Trophoblast cell (in vitro differentiated cells and primary cell): Measurements from ENCODE around the gene TOMM70.

Experiments
- DNase-seq, 2 donors: peaks; one replicate each; pipeline ENCODE4 v3.0.0-alpha.2; 2016
- H2AFZ ChIP-seq: 2 replicates; pipeline ENCODE4 v1.6.1; 2013; ENCODE audit warnings: low read length, moderate library complexity, mild to moderate bottlenecking; ENCODE audit not compliant: insufficient read depth, poor library complexity
- H2AK5ac ChIP-seq: 2 replicates; pipeline ENCODE4 v1.6.1; 2013; ENCODE audit warnings: mild to moderate bottlenecking, low read length
- H2BK120ac ChIP-seq: 2 replicates; pipeline ENCODE4 v1.6.1; 2013; ENCODE audit warnings: low read length, mild to moderate bottlenecking, moderate library complexity; ENCODE audit not compliant: insufficient read depth, poor library complexity
- H2BK12ac ChIP-seq: 2 replicates; pipeline ENCODE4 v1.6.1; 2013; ENCODE audit warnings: mild to moderate bottlenecking, low read length, moderate library complexity
- H2BK5ac ChIP-seq: 2 replicates; pipeline ENCODE4 v1.6.1; 2013; ENCODE audit warnings: low read length, low read depth, moderate library complexity, mild to moderate bottlenecking; ENCODE audit not compliant: poor library complexity
- H3K14ac ChIP-seq: 2 replicates; pipeline ENCODE4 v1.6.1; 2013; ENCODE audit warnings: mild to moderate bottlenecking, low read length
- H3K18ac ChIP-seq: 2 replicates; pipeline ENCODE4 v1.6.1; 2013; ENCODE audit warnings: mild to moderate bottlenecking, low read length
- H3K23ac ChIP-seq: 2 replicates; pipeline ENCODE4 v1.6.1; 2013; ENCODE audit warnings: low read length
- H3K27ac ChIP-seq: 2 replicates; pipeline ENCODE4 v1.5.1; 2013; ENCODE audit warnings: low read depth, mild to moderate bottlenecking, inconsistent platforms, low read length, moderate library complexity
- H3K27me3 ChIP-seq: 2 replicates; pipeline ENCODE4 v1.6.1; 2013; ENCODE audit warnings: inconsistent platforms, mild to moderate bottlenecking, low read length, moderate library complexity; ENCODE audit not compliant: insufficient read depth
- H3K36me3 ChIP-seq, 2 experiments: 1 replicate in 1 of 2; 2 replicates in 1 of 2; pipeline ENCODE4 v1.6.1; 2013; ENCODE audit warnings: low read length in 2 of 2, mild to moderate bottlenecking in 2 of 2, moderate library complexity in 1 of 2; ENCODE audit not compliant: insufficient read depth in 2 of 2, control insufficient read depth in 1 of 2
- H3K4ac ChIP-seq: 2 replicates; pipeline ENCODE4 v1.6.1; 2013; ENCODE audit warnings: low read depth, mild to moderate bottlenecking, low read length, moderate library complexity
- H3K4me1 ChIP-seq, 2 experiments: 1 replicate in 1 of 2; 2 replicates in 1 of 2; pipeline ENCODE4 v1.6.1; 2013; ENCODE audit warnings: low read length in 2 of 2, mild to moderate bottlenecking in 2 of 2, moderate library complexity in 1 of 2; ENCODE audit not compliant: insufficient read depth in 2 of 2, control insufficient read depth in 1 of 2
- H3K4me2 ChIP-seq: 2 replicates; pipeline ENCODE4 v1.6.1; 2013; ENCODE audit warnings: inconsistent platforms, mild to moderate bottlenecking, low read length, moderate library complexity
- H3K4me3 ChIP-seq: 2 replicates; pipeline ENCODE4 v1.5.1; 2013; ENCODE audit warnings: mild to moderate bottlenecking, low read depth, low read length, inconsistent platforms
- H3K79me1 ChIP-seq: one replicate; pipeline ENCODE4 v1.6.1; 2013; ENCODE audit warnings: low read length
- H3K79me2 ChIP-seq: 2 replicates; pipeline ENCODE4 v1.6.1; 2013; ENCODE audit warnings: low read length, mild to moderate bottlenecking; ENCODE audit not compliant: control insufficient read depth, insufficient read depth, poor library complexity
- H3K9ac ChIP-seq: 2 replicates; pipeline ENCODE4 v1.6.1; 2013; ENCODE audit warnings: mild to moderate bottlenecking, low read length
- H3K9me3 ChIP-seq: 2 replicates; pipeline ENCODE4 v1.6.1; 2013; ENCODE audit warnings: low read depth, mild to moderate bottlenecking, control low read depth, inconsistent platforms, low read length; ENCODE audit not compliant: insufficient read depth
- H4K12ac ChIP-seq: 2 replicates; pipeline ENCODE4 v1.6.1; 2013; ENCODE audit warnings: low read depth, mild to moderate bottlenecking, low read length, moderate library complexity
- H4K8ac ChIP-seq: 2 replicates; pipeline ENCODE4 v1.6.1; 2013; ENCODE audit warnings: low read depth, mild to moderate bottlenecking, low read length, moderate library complexity
- H4K91ac ChIP-seq: one replicate; pipeline ENCODE4 v1.6.1; 2013; ENCODE audit warnings: low read depth, mild to moderate bottlenecking, low read length, moderate library complexity
- WGBS: extraction: QIAGEN DNeasy Blood & Tissue Kit; methylation state at CpG from one replicate; pipeline ENCODE4 v1.1.7; 2013; ENCODE audit warnings: missing lambda C conversion rate; ENCODE audit not compliant: insufficient read length, insufficient coverage; ENCODE audit errors: extremely low coverage; 5-methylcytosine and 5-hydroxymethylcytosine counted together

The TOMM70 gene

DNA sequence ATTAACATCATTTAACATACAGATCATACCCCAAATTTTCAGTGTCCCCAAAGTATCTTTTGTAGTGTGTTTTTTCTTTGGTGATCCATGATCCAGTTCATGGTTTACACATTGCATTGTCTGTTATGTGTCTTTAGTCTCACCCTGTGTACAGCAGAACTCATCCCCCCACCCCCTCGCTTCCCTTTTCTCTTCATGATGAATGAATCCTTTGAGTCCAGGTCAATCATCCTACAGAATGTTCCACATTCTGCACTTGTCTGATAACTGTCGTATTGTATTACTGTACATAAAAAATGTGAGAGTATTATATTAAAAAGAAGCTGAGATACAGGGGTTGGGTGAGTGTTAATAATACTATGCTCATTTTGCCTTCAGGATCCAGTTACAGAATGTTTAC lies 80.9 kb downstream of the TOMM70 start:
- H3K18ac ChIP-seq, result no peak overlapping the region
- no peak overlapping the region for H4K91ac ChIP-seq
- H4K12ac ChIP-seq, result no peak overlapping the region
- no peak overlapping the region for H2BK12ac ChIP-seq
- WGBS, result no CpG with 5 or more reads among the region's 2 CpGs
- H3K4me3 ChIP-seq, result no peak overlapping the region
- H4K8ac ChIP-seq, result no peak overlapping the region
- no peak overlapping the region for H3K9ac ChIP-seq
- DNase-seq, result no peak
- no peak overlapping the region for H3K14ac ChIP-seq
- H3K79me2 ChIP-seq, result no peaks in the 10 kb centered on the region
- H3K27ac ChIP-seq, result no peak overlapping the region
- H3K9me3 ChIP-seq, result no peaks in the 10 kb centered on the region
- no peak overlapping the region for H2AFZ ChIP-seq
- no peak overlapping the region for H3K23ac ChIP-seq
- H2AK5ac ChIP-seq, result no peak overlapping the region
- no peaks in the 10 kb centered on the region for H3K4me1 ChIP-seq
- no peak overlapping the region for H2BK120ac ChIP-seq
- H2BK5ac ChIP-seq, result no peak overlapping the region
- H3K79me1 ChIP-seq, result no peaks in the 10 kb centered on the region
- H3K36me3 ChIP-seq, result peaks cover 0 to 2% of the 10 kb centered on the region in 2 experiments
- H3K27me3 ChIP-seq, result no peaks in the 10 kb centered on the region
- H3K4me2 ChIP-seq, result no peak overlapping the region
- H3K4ac ChIP-seq, result no peak overlapping the region

DNA sequence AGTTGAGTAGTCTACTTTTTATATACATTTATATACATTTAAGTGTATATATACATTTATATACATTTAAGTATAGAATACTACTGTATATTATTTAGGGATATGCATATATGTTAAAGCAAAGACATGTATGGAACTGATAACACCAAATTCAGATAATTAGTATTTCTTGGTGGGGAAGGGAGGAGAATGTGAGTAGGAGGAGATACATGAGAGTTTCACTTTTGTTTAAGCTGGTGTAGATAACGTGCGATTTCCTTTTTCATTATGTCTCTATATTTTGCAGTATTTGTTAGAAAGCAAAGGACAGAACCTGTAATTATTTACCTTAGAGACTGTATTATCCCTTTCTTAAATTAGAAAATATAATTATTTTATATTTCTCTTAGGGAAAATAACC lies 83.0 kb downstream of the TOMM70 start:
- Histone ChIP-seq H3K4me3 (no peak overlapping the region), H3K79me1 (no peaks in the 10 kb centered on the region), H3K18ac (no peak overlapping the region), H4K91ac (no peak overlapping the region), H4K12ac (no peak overlapping the region), H2BK5ac (no peak overlapping the region), H2AK5ac (no peak overlapping the region), H3K14ac (no peak overlapping the region), H3K4ac (no peak overlapping the region), H2BK120ac (no peak overlapping the region), H3K36me3 (peaks cover 1 to 5% of the 10 kb centered on the region in 2 experiments), H3K9me3 (no peaks in the 10 kb centered on the region), H3K79me2 (no peaks in the 10 kb centered on the region), H3K4me1 (no peaks in the 10 kb centered on the region), H2AFZ (no peak overlapping the region), H3K4me2 (no peak overlapping the region), H3K9ac (no peak overlapping the region), H3K27me3 (no peaks in the 10 kb centered on the region), H4K8ac (no peak overlapping the region), H2BK12ac (no peak overlapping the region), H3K27ac (no peak overlapping the region), H3K23ac (no peak overlapping the region)
- DNase-seq, result no peak
- no CpG with 5 or more reads among the region's 2 CpGs for whole genome bisulfite sequencing

DNA sequence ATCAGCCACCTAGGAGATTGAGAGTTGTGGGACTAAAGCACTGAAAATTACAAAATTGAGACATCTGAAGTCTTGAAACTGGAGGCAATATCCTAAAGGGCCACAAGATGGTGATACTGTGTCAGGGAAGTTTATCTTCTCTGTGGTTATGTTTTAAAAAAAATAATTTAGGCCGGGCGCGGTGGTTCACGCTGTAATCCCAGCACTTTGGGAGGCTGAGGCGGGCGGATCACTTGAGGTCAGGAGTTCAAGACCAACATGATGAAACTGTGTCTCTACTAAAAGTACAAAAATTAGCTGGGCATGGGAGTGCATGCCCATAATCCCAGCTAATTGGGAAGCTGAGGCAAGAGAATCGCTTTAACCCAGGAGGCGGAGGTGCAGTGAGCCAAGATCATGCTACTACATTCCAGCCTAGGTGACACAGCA lies 84.2 kb downstream of the TOMM70 start:
- H2BK120ac ChIP-seq, result no peak overlapping the region
- H2BK5ac ChIP-seq, result no peak overlapping the region
- H3K4ac ChIP-seq, result no peak overlapping the region
- peaks cover 3 to 5% of the 10 kb centered on the region in 2 experiments for H3K36me3 ChIP-seq
- no peak overlapping the region for H2BK12ac ChIP-seq
- no peak overlapping the region for H3K4me3 ChIP-seq
- H4K8ac ChIP-seq, result no peak overlapping the region
- no peak overlapping the region for H2AFZ ChIP-seq
- H3K9me3 ChIP-seq, result no peaks in the 10 kb centered on the region
- no peaks in the 10 kb centered on the region for H3K79me1 ChIP-seq
- no peak overlapping the region for H2AK5ac ChIP-seq
- H3K4me1 ChIP-seq, result no peaks in the 10 kb centered on the region
- no peak overlapping the region for H3K18ac ChIP-seq
- no peak overlapping the region for H3K9ac ChIP-seq
- no peak overlapping the region for H4K91ac ChIP-seq
- H4K12ac ChIP-seq, result no peak overlapping the region
- H3K27ac ChIP-seq, result no peak overlapping the region
- no peaks in the 10 kb centered on the region for H3K27me3 ChIP-seq
- no peak overlapping the region for H3K23ac ChIP-seq
- DNase-seq, result peak; percentile 13 to 71
- WGBS, result no CpG with 5 or more reads among the region's 8 CpGs
- H3K14ac ChIP-seq, result no peak overlapping the region
- H3K4me2 ChIP-seq, result no peak overlapping the region
- no peaks in the 10 kb centered on the region for H3K79me2 ChIP-seq
